22Rv1 (cell line): ENCODE data around the gene PDGFA.

ENCODE experiments used
- CTCF ChIP-seq: fragments of 450-650 bp; IDR thresholded peaks from 2 replicates; pipeline ENCODE4 v1.5.1; 2017; ENCODE audit warnings: mild to moderate bottlenecking
- ZFX ChIP-seq: fragments of 450-650 bp; IDR thresholded peaks from 2 replicates; pipeline ENCODE4 v1.6.1; 2017; ENCODE audit warnings: antibody characterized with exemption, borderline replicate concordance

GRCh38 chr7:538764-539685 is 19.4 kb upstream of the PDGFA start:
- TF ChIP-seq CTCF, result no peak
- no peak for TF ChIP-seq ZFX
